ENCODE results near the gene VAMP1. TPM values are rescaled to one million over a fixed set of nuclear protein-coding genes. Genes with fewer than 3 reads are reported as not detected.

VAMP1 gene
- total RNA-seq, 4 donors from 2014 or later = 2.6 to 23.1 (median 17.7) TPM

GRCh38 chr12:6444031-6444430 lies 26.4 kb downstream of the VAMP1 start:
- Histone ChIP-seq H3K36me3 (no peaks in the 10 kb centered on the region), H3K4me1 (no peaks in the 10 kb centered on the region), H3K27ac (peak overlapping the region; percentile 38 to 81 (median 60)), H3K27me3 (no peaks in the 10 kb centered on the region), H3K4me3 (no peak overlapping the region), H3K9me3 (no peaks in the 10 kb centered on the region)
- 40 to 74% methylated on average over 1 to 4 of the region's 4 CpGs for WGBS, 2 donors (ENCODE audit: low coverage in 1 of 2)
- in situ Hi-C loops (cut with MboI; ENCODE audit: low pct_ligation_motif_present in 1 of 4, low pct_unique_long_range_greater_than_20kb in 1 of 4, low sequenced_read_pairs in 3 of 4) (loop anchor here in 1 of 4 donors (25.0 kb wide), 1 partner anchor 93 kb away; the partner anchor contains the start of gene GAPDH), intact Hi-C loops (cut with DNase I; ENCODE audit: low total_unique reads) (no loop called here)
- TF ChIP-seq POLR2AphosphoS5 (IDR thresholded peaks at IDR 0.05) (no peak), POLR2A (IDR thresholded peaks at IDR 0.05) (no peak), EP300 (IDR thresholded peaks at IDR 0.05; ENCODE audit: low read depth) (no peak)
- DNase-seq = no peak

DNA sequence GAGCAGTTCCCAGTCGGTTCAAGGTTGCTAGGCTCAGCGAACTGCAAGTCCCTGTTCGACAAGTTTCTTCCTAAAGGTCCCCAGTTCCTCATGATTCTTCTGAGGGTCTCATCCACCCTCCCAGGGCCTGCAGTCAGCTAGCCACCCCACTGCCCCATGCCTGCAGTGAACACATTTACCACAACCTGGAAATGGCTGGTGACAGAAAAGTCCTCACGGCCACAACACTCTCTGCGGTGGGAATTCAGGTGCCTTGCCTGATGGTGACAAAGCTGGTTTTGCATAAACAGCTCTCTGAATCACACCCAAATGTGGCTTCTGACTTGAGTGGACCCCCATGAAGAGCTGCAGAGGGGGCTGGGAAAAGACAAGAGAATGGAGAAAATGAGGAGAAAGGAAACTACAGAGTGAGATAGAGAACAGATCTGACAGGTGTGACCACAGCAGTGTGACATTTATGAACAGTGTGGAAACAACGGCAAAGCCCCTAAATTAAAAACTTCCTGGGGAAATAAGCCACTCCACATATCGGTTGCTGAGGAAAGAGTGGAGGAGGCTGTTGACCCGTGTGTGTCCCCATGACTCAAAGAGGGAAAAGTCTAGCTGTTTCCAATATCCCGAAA lies 27.0 kb downstream of the VAMP1 start:
- H3K4me3 ChIP-seq = no peak overlapping the region
- intact Hi-C loops (cut with DNase I; ENCODE audit: low total_unique reads) (no loop called here), in situ Hi-C loops (cut with MboI; ENCODE audit: low pct_ligation_motif_present in 1 of 4, low pct_unique_long_range_greater_than_20kb in 1 of 4, low sequenced_read_pairs in 3 of 4) (loop anchor here in 1 of 4 donors (25.0 kb wide), 1 partner anchor 94 kb away; the partner anchor contains the start of gene GAPDH)
- no peaks in the 10 kb centered on the region for H3K4me1 ChIP-seq
- no peaks in the 10 kb centered on the region for H3K27me3 ChIP-seq
- peak in 1 of 3 donors; percentile 9 for TF ChIP-seq POLR2AphosphoS5 (IDR thresholded peaks at IDR 0.05)
- TF ChIP-seq POLR2A (IDR thresholded peaks at IDR 0.05) = no peak
- TF ChIP-seq EP300 (IDR thresholded peaks at IDR 0.05; ENCODE audit: low read depth) = no peak
- TF ChIP-seq, protein P1, sequence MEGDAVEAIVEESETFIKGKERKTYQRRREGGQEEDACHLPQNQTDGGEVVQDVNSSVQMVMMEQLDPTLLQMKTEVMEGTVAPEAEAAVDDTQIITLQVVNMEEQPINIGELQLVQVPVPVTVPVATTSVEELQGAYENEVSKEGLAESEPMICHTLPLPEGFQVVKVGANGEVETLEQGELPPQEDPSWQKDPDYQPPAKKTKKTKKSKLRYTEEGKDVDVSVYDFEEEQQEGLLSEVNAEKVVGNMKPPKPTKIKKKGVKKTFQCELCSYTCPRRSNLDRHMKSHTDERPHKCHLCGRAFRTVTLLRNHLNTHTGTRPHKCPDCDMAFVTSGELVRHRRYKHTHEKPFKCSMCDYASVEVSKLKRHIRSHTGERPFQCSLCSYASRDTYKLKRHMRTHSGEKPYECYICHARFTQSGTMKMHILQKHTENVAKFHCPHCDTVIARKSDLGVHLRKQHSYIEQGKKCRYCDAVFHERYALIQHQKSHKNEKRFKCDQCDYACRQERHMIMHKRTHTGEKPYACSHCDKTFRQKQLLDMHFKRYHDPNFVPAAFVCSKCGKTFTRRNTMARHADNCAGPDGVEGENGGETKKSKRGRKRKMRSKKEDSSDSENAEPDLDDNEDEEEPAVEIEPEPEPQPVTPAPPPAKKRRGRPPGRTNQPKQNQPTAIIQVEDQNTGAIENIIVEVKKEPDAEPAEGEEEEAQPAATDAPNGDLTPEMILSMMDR (IDR thresholded peaks at IDR 0.05) = no peak
- H3K36me3 ChIP-seq = no peaks in the 10 kb centered on the region
- no peaks in the 10 kb centered on the region for H3K9me3 ChIP-seq
- H3K27ac ChIP-seq = peak overlapping the region; percentile 38 to 81 (median 60)
- no peak for DNase-seq
- 49 to 55% methylated on average over 3 to 9 of the region's 9 CpGs for WGBS, 2 donors (ENCODE audit: low coverage in 1 of 2)

- WGBS, 2 donors (ENCODE audit: low coverage in 1 of 2) = 69 to 73% methylated on average over 5 to 9 of the region's 9 CpGs
- in situ Hi-C loops (cut with MboI; ENCODE audit: low pct_ligation_motif_present in 1 of 4, low pct_unique_long_range_greater_than_20kb in 1 of 4, low sequenced_read_pairs in 3 of 4) (loop anchor here in 1 of 4 donors (25.0 kb wide), 1 partner anchor 94 kb away; the partner anchor contains the start of gene GAPDH), intact Hi-C loops (cut with DNase I; ENCODE audit: low total_unique reads) (no loop called here)
- Histone ChIP-seq H3K27ac (peak overlapping the region; percentile 16 to 57 (median 49)), H3K9me3 (no peaks in the 10 kb centered on the region), H3K4me3 (no peak overlapping the region), H3K36me3 (no peaks in the 10 kb centered on the region), H3K4me1 (no peaks in the 10 kb centered on the region), H3K27me3 (no peaks in the 10 kb centered on the region)
- no peak for DNase-seq
- TF ChIP-seq POLR2AphosphoS5 (IDR thresholded peaks at IDR 0.05) = no peak
- TF ChIP-seq, protein P1 (IDR thresholded peaks at IDR 0.05) = no peak
These were observed 27.6 kb downstream of the VAMP1 start for GRCh38 chr12:6442836-6443235.

- in situ Hi-C loops (cut with MboI; ENCODE audit: low pct_ligation_motif_present in 1 of 4, low pct_unique_long_range_greater_than_20kb in 1 of 4, low sequenced_read_pairs in 3 of 4) (loop anchor here in 1 of 4 donors (25.0 kb wide), 1 partner anchor 97 kb away; the partner anchor contains the start of gene GAPDH), intact Hi-C loops (cut with DNase I; ENCODE audit: low total_unique reads) (no loop called here)
- no peaks in the 10 kb centered on the region for H3K9me3 ChIP-seq
- no peaks in the 10 kb centered on the region for H3K27me3 ChIP-seq
- TF ChIP-seq, protein P1 (IDR thresholded peaks at IDR 0.05) = no peak
- TF ChIP-seq POLR2A (IDR thresholded peaks at IDR 0.05) = no peak
- TF ChIP-seq EP300 (IDR thresholded peaks at IDR 0.05; ENCODE audit: low read depth) = no peak
- no peak for TF ChIP-seq POLR2AphosphoS5 (IDR thresholded peaks at IDR 0.05)
- H3K4me3 ChIP-seq = no peak overlapping the region
- no peaks in the 10 kb centered on the region for H3K36me3 ChIP-seq
- DNase-seq = no peak
- H3K27ac ChIP-seq = no peak overlapping the region
- H3K4me1 ChIP-seq = no peaks in the 10 kb centered on the region
- WGBS, 2 donors (ENCODE audit: low coverage in 1 of 2) = 39 to 46% methylated on average over 1 of the region's 1 CpG
These were observed 30.1 kb downstream of the VAMP1 start for GRCh38 chr12:6440391-6440790.

Measured in transverse colon (tissue), 4 donors.